A549 (cell line): ENCODE data around the gene COL5A1.

Experiments used
- CBX8 ChIP-seq: fragments of 200-600 bp; sonication (generic); IDR thresholded peaks from 2 replicates; pipeline ENCODE4 v1.6.1; 2016
- CTCF ChIP-seq: fragments of >200 bp; sonication (Bioruptor Twin); formaldehyde crosslinking; IDR thresholded peaks from 3 replicates; pipeline ENCODE4 v1.5.1; 2016
- EP300 ChIP-seq, 2 experiments: fragments of >200 bp; sonication (Bioruptor Twin); formaldehyde crosslinking; IDR thresholded peaks; 2 replicates in 1 of 2; 3 replicates in 1 of 2; pipeline ENCODE4 v1.6.1; 2016 to 2017
- HEYL ChIP-seq: fragments of 250-450 bp; sonication (Bioruptor Pico); IDR thresholded peaks from 2 replicates; pipeline ENCODE4 v1.8.0; 2021; ENCODE audit warnings: mild to moderate bottlenecking, moderate library complexity
- JUN ChIP-seq, 2 experiments: fragments of >200 bp; sonication (Bioruptor Twin); formaldehyde crosslinking; IDR thresholded peaks; 2 replicates in 1 of 2; 3 replicates in 1 of 2; pipeline ENCODE4 v1.6.1; 2016 to 2017
- MAZ ChIP-seq: fragments of 150-350 bp; IDR thresholded peaks from 2 replicates; pipeline ENCODE4 v1.6.1; 2014; ENCODE audit warnings: antibody characterized with exemption, low read depth, low read length, borderline replicate concordance
- POLR2A ChIP-seq: IDR thresholded peaks from 2 replicates; pipeline ENCODE4 v1.6.1; 2012; ENCODE audit warnings: mild to moderate bottlenecking, low read length
- RAD21 ChIP-seq, 2 experiments: fragments of >200 bp in 1 of 2; sonication (Bioruptor Twin) in 1 of 2; formaldehyde crosslinking in 1 of 2; IDR thresholded peaks in 1 of 2; conservative IDR thresholded peaks in 1 of 2; 2 replicates in 1 of 2; 3 replicates in 1 of 2; pipeline ENCODE4 v1.6.1; 2012 to 2018; ENCODE audit warnings: inconsistent platforms in 1 of 2
- RCOR1 ChIP-seq: fragments of 150-350 bp; IDR thresholded peaks from 2 replicates; pipeline ENCODE4 v1.6.1; 2014; ENCODE audit warnings: antibody characterized with exemption, low read length, low read depth
- RFX5 ChIP-seq: fragments of 450-650 bp; IDR thresholded peaks from 2 replicates; pipeline ENCODE4 v1.7.1; 2014; ENCODE audit warnings: antibody characterized with exemption, mild to moderate bottlenecking, moderate library complexity
- RNF2 ChIP-seq: fragments of 200-600 bp; sonication (generic); IDR thresholded peaks from 2 replicates; pipeline ENCODE4 v1.6.1; 2016; ENCODE audit warnings: low read depth, mild to moderate bottlenecking, antibody characterized with exemption, moderate library complexity, borderline replicate concordance
- TF ChIP-seq, protein P1 (sequence below): IDR thresholded peaks from 2 replicates; pipeline ENCODE4 v1.6.1; 2012; ENCODE audit warnings: low read depth, borderline replicate concordance
- TF ChIP-seq, protein P2 (sequence below): IDR thresholded peaks from 2 replicates; pipeline ENCODE4 v1.6.1; 2012

GRCh38 chr9:134724202-134724911 lies 82.8 kb downstream of the COL5A1 start:
- TF ChIP-seq CTCF (no peak), RCOR1 (no peak), RFX5 (no peak), POLR2A (no peak), RAD21 (conservative IDR thresholded peaks at IDR 0.05 in 1 of 2, IDR thresholded peaks at IDR 0.05 in 1 of 2) (no peak), JUN (IDR thresholded peaks at IDR 0.05) (no peak), HEYL (no peak), CBX8 (no peak), RNF2 (no peak), EP300 (IDR thresholded peaks at IDR 0.05) (no peak), MAZ (no peak)
- TF ChIP-seq, protein P1, sequence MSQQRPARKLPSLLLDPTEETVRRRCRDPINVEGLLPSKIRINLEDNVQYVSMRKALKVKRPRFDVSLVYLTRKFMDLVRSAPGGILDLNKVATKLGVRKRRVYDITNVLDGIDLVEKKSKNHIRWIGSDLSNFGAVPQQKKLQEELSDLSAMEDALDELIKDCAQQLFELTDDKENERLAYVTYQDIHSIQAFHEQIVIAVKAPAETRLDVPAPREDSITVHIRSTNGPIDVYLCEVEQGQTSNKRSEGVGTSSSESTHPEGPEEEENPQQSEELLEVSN, result no peak
- TF ChIP-seq, protein P2, sequence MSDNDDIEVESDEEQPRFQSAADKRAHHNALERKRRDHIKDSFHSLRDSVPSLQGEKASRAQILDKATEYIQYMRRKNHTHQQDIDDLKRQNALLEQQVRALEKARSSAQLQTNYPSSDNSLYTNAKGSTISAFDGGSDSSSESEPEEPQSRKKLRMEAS, result no peak
